GM19238 (cell line): ENCODE results near the gene SCTR.
A peak's percentile ranks its signal among the peaks of the same experiment; 100 is the strongest.

Source experiments
- DNase-seq: peaks from one replicate; pipeline ENCODE4 v3.0.0; 2011; ENCODE audit warnings: low spot score; ENCODE audit not compliant: insufficient read length

The SCTR gene

GRCh38 chr2:119488245-119489214, 35.8 kb downstream of the SCTR start:
- DNase-seq, result no peak

DNA sequence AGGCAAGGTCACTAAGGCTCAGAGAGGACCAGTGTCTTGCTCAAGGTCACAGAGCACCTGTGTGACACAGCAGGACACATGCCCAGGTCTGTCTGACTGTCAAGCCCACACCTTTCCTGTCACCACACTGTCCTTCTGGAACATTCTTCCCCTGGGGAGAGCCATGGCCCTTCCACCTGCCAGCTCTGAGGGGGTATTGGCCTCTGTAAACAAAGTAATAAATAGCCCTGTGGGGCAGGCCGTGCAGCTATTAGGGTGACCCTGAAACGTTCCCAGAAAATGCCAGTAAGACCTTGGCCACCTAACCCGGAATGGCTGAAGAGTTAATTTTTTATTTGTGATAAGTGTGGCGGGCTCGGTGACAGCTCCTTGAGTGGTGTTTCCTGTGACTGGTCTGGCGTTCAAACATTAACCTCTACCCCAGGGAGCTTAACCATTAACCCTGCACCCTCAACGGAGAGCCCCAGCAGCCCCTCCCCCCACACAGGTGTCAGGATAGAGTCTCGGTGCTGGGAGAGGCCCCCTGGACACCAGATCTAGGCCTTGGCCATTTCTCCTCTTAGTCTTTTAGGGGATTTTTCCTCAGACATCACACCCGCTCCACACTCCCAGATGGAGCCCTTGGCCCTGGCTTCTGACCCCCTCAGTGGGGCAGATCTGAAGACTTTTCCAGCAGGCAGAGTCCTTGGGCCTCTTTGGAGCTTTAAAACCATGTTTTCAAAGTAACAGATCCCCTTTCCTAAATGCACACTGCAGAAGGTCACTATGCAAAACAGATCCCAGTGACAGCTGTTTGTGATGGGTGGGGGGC, 36.6 kb downstream of the SCTR start:
- DNase-seq, result peak; percentile 59

DNA sequence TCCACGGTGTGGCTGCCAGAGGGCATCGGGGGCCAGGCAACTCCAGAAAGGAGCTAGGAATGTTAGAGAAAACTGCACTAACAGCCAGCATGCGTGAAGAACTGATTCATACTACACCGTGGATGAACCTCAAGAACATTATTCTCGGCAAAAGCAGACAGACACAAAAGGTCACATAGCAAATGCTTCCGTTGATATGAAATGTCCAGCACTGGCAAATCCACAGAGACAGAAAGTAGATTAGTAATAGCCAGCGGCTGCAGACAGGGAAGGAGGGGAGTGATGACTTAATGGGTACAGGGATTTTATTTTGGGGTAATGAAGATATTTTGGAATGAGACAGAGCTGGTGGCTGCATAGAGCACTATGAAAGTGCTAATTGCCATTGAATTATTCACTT, 37.4 kb downstream of the SCTR start:
- no peak for DNase-seq

GRCh38 chr2:119486196-119486827, 38.0 kb downstream of the SCTR start:
- DNase-seq, result no peak

GRCh38 chr2:119485336-119486110, 38.8 kb downstream of the SCTR start:
- DNase-seq, result no peak

GRCh38 chr2:119484834-119485233, 39.4 kb downstream of the SCTR start:
- DNase-seq, result no peak

GRCh38 chr2:119483896-119484718, 40.2 kb downstream of the SCTR start:
- no peak for DNase-seq

- DNase-seq, result no peak
These were observed 40.9 kb downstream of the SCTR start for GRCh38 chr2:119483395-119483753.

DNA sequence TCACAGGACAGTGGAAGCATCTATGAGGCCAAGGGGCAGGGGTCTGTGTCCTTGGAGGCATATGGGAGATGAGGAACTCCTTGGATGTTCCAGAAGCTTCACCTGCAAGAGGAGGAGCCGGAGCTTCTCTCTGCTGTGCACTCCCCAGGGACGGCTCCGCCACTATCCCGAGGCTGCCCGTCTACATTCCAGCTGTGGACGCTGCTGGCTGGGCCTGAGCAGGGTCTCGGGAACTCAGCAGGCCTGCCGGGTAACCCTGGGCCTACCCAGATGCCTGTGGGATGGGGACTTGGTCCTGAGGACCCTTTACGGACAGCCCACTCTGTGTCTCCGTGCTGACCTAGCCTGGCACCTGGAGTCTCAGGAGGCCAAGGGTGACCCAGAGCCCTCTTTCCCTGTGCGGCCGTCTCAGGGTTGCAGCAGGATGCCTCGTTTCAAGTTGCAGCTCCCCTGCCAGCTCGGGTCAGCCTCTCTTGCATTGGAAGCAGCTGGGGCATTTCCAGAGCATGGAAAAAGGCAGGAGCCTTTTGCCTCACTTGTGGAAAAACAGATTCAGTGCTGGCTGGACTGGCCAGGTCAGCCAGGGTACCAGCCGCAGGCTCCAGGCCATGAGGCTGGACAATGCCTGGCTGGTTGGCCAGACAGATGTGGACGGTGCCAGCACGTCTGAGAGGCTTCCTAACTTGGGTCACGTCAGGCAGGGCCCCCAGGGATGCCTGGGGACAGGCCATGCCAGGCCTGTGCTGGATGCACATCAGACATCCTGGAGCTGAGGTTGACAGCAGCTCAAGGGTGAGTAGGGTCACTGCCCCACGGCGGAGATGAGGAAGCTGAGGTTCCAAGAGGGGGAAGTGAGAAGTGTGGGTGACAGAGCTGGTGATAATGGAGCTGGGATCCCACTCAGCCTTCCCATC, 41.5 kb downstream of the SCTR start:
- DNase-seq, result no peak

DNA sequence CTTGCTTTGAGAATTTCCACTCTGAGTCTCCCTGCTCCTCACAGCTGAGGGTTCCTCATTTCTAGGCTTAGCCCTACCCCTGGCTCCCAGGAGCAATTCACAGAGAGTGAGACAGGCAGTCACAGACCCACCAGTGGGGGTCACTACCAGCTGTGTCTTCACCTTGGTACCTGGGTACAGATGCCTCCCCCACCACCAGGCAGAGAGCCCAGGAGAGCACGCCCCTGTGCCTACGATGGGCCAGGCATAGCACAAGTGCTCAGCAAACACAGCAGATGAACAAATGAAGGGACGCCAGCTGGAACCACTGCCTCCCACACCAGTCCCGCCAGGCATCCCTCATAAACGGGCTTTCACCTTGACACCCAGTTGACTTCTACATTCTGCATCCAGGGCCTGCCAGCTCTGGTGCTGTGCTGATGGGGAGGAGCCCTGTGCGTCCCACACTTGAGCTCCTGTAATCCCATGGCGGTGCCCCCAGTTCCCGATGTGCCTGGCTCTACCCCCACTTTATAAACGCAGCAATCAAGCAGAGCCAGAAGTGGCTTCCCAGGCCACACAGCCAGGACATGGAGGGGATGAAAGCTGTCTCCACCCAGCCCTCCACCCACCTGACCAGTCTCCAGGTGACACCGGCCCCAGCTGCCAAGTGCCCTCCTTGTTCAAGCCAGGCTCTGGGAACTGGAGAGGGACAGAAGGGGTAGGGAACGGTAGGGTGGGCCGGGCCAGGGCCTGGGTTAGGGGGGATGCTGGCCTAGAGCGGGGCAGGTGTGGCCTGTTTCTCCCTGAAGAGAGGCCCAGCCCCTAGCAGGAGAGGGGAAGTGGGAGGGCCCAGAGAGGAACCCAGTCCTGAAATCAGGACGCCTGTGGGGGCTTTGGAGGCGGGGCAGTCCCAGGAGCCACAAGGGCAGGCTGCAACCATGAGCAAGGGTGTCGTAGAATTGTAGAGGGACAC, 42.5 kb downstream of the SCTR start:
- DNase-seq, result no peak

DNA sequence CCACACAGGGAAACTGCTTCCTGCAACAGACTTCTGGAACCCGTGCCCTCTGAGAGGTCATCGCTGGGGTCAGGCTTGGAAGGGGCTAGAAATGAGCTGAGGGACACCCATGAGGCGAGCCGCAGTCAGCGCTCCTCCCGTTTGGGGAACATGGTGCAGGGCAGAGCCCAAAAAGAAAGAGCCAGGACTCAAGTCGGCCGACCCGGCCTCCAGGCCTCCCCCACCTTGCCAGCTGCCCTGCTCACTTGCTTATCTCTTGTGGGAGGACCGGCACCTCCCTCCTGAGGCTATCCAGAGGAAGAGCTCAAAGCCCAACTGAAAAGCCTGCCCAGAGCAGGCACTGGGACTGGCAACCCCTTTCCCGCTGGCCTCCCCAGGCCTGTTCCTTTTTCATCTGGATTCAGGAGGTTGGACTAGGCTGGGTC, 43.6 kb downstream of the SCTR start:
- no peak for DNase-seq

DNA sequence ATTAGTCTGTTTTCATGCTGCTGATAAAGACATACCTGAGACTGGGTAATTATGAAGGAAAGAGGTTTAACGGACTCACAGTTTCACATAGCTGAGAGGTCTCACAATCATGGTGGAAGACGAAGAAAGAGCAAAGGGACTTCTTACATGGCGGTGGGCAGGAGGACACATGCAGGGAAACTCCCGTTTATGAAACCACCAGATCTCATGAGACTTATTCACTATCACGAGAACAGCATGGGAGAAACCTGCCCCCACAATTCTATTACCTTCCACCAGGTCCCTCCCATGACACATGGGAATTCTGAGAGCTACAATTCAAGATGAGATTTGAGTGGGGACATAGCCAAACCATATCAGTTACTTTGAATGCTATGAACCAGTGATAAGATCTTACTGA, 44.1 kb downstream of the SCTR start:
- DNase-seq, result no peak

GRCh38 chr2:119478978-119479295, 45.3 kb downstream of the SCTR start:
- DNase-seq, result no peak

DNA sequence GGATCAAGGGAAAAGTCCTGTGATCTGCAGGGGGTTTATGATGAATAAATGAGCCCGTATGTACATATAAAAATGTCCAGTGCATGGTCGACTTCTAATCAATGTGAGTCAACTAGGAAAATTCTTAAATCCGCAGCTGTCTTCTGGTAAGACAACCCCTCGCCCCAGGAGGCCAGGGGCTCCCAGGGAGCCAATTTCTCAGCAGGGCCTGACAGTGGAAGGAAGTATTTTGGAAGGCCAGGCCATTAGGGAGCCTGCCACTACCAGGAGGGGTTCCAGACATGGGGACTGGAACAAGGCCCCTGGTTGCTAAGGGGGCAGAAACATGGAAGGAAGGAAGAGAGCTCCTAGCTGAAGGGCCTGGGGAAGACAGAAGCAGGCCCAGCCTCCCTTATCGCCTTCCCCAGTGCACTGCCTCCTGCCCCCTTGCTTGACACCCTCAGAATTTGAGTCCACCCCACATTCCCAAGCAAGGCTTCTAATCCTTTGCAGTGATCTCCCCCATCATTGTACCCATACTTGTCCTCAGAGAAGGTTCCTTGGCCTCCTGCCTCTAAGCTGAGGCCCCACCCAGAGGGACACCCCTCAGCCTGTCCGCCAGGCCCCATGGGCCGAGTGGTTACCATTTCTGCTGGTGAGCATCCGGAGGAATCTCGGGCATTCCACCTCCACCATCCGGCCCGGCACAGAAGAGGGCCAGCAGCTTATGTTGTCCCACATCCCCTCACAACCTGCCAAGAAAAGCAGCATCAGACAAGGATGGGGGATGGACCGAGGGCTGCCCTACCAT, 45.9 kb downstream of the SCTR start:
- DNase-seq, result no peak

DNA sequence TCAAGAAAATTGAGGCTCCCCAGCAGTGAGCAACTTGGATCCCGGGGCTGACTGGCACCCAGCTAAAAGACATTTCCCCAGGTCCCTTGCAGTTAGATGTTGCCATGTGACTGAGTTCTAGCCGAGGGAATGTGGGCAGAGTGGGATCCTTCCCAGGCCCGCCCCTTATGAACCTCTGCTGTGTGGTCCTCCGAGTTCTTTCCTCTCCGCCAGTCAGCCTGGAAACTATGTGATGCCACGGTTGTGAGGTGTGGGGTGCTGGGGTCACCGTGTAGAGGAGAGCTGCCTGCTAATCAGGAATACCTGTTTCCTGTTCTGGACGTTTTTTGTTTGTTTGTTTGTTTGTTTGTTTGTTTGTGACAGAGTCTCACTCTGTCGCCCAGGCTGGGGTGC, 47.2 kb downstream of the SCTR start:
- DNase-seq, result no peak

DNA sequence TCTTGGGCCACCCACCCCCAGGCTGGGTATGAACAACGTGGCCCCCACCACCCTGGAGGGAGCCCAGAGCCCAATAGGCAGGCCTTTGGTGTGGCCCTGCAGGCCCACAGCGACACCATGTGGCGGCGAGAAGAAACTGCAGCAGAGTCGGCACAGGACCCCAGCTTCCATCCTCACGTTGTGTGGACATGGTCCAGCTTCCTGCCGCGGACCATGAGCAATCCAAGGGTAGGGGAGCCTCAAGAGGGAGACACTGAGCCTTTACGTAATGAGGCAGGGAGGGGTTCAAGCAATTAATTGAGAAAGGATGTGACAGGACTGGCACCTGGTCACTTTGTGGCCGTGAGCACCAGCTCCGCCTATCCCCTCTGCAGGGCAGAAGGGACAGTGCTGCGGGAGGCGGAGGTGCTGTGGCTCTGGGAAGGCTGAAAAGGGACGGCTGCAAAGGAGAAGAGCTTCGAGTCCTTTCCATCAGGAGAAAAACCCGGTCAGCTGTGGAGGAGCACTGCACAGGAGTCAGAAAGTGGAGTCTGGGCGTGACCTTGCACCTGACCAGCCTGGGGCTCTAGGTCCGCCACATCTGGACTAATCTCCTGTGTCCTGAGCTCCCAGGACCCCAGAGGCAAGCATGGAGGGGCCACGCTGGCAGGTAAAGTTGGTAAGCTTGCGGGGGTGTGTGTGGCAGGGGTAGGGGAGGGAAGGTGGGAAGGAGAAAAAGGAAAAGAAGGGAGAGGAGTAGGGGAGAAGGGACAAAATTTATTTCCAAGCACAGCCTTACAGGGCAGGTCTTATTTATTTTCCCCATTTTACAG, 47.8 kb downstream of the SCTR start:
- peak; percentile 68 for DNase-seq

- no peak for DNase-seq
These were observed 48.4 kb downstream of the SCTR start for GRCh38 chr2:119475857-119476244.
